KMS-11 (cell line): Measurements from ENCODE around the gene SLC5A9.
"Not testable (repeated sequence)": the region's sequence is repeated elsewhere in the genome, so short reads cannot be mapped to it uniquely, and the experiment has no call there.

Source experiments
- H2AFZ ChIP-seq: fragments of 200-600 bp; sonication (generic); 2 replicates; pipeline ENCODE4 v1.6.1; 2016; ENCODE audit warnings: antibody characterized with exemption, mixed run types, low read depth
- H3K27ac ChIP-seq: fragments of 200-600 bp; sonication (generic); 2 replicates; pipeline ENCODE4 v1.6.1; 2016; ENCODE audit warnings: mild to moderate bottlenecking, mixed run types
- H3K27me3 ChIP-seq: fragments of 200-600 bp; sonication (generic); 2 replicates; pipeline ENCODE4 v1.6.1; 2017; ENCODE audit warnings: mild to moderate bottlenecking, low read depth, mixed run types, moderate library complexity; ENCODE audit not compliant: insufficient read depth
- H3K36me3 ChIP-seq: fragments of 200-600 bp; sonication (generic); 2 replicates; pipeline ENCODE4 v1.6.1; 2017; ENCODE audit warnings: mild to moderate bottlenecking, mixed run types; ENCODE audit not compliant: insufficient read depth
- H3K4me1 ChIP-seq: fragments of 200-600 bp; sonication (generic); 2 replicates; pipeline ENCODE4 v1.6.1; 2016; ENCODE audit warnings: mild to moderate bottlenecking, low read depth, mixed run types; ENCODE audit not compliant: poor library complexity, severe bottlenecking
- H3K4me2 ChIP-seq: fragments of 200-600 bp; sonication (generic); 2 replicates; pipeline ENCODE4 v1.7.0; 2016; ENCODE audit warnings: mild to moderate bottlenecking, mixed run types
- H3K4me3 ChIP-seq: fragments of 200-600 bp; sonication (generic); IDR thresholded peaks from 2 replicates; pipeline ENCODE4 v1.6.1; 2017; ENCODE audit warnings: low read depth, low read length, mixed read lengths; ENCODE audit not compliant: insufficient read depth
- H3K79me2 ChIP-seq: fragments of 200-600 bp; sonication (generic); 2 replicates; pipeline ENCODE4 v1.6.1; 2016; ENCODE audit warnings: low read depth, mixed run types; ENCODE audit not compliant: insufficient read depth
- H3K9ac ChIP-seq: fragments of 200-600 bp; sonication (generic); 2 replicates; pipeline ENCODE4 v1.6.1; 2016; ENCODE audit warnings: mild to moderate bottlenecking, mixed run types
- H4K20me1 ChIP-seq: fragments of 200-600 bp; sonication (generic); 2 replicates; pipeline ENCODE4 v1.6.1; 2016; ENCODE audit warnings: mild to moderate bottlenecking, mixed run types; ENCODE audit not compliant: insufficient read depth
- CTCF ChIP-seq: fragments of 200-600 bp; sonication (generic); conservative IDR thresholded peaks from 2 replicates; pipeline ENCODE4 v1.6.1; 2017; ENCODE audit warnings: low read depth, mild to moderate bottlenecking, antibody characterized with exemption, low read length, moderate library complexity, mixed read lengths

Gene SLC5A9

GRCh38 chr1:48291421-48291820 is 68.9 kb downstream of the SLC5A9 start:
- Histone ChIP-seq H3K4me3 (no peak overlapping the region), H3K36me3 (no peaks in the 10 kb centered on the region), H3K9ac (no peak overlapping the region), H3K4me2 (no peak overlapping the region), H2AFZ (no peak overlapping the region), H3K27ac (no peak overlapping the region), H3K4me1 (no peaks in the 10 kb centered on the region), H3K79me2 (no peaks in the 10 kb centered on the region), H3K27me3 (no peaks in the 10 kb centered on the region), H4K20me1 (no peaks in the 10 kb centered on the region)
- TF ChIP-seq CTCF: no peak

DNA sequence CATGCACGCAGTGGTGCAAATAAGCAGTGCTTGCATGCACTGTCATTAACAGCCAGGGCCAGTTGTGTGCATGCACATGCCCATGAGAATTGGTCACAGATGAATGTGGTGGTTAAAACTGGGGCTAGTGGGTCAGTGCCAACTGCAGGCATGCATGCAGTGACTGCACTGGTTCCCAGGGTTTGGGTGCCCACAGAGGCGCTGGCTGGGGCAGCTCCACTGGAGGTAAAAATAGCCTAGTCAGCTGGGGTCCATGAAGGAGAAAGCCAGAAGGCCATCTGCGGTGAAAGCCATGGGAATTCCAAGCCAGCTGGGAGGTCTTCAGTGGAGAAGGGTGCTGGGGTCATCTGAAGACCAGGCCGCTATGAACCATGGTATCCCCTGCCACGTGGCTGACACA is 70.2 kb downstream of the SLC5A9 start:
- no peaks in the 10 kb centered on the region for H3K4me1 ChIP-seq
- no peaks in the 10 kb centered on the region for H3K27me3 ChIP-seq
- H4K20me1 ChIP-seq: no peaks in the 10 kb centered on the region
- no peak overlapping the region for H3K27ac ChIP-seq
- no peak overlapping the region for H3K4me2 ChIP-seq
- no peaks in the 10 kb centered on the region for H3K36me3 ChIP-seq
- no peak for TF ChIP-seq CTCF
- H3K79me2 ChIP-seq: no peaks in the 10 kb centered on the region
- no peak overlapping the region for H3K9ac ChIP-seq
- no peak overlapping the region for H3K4me3 ChIP-seq
- H2AFZ ChIP-seq: no peak overlapping the region

GRCh38 chr1:48294094-48294493 is 71.6 kb downstream of the SLC5A9 start:
- H3K27ac ChIP-seq: not testable (repeated sequence)

GRCh38 chr1:48294656-48295055 is 72.1 kb downstream of the SLC5A9 start:
- no peak overlapping the region for H3K4me3 ChIP-seq
- no peaks in the 10 kb centered on the region for H3K27me3 ChIP-seq
- no peak overlapping the region for H2AFZ ChIP-seq
- H4K20me1 ChIP-seq: no peaks in the 10 kb centered on the region
- H3K4me2 ChIP-seq: no peak overlapping the region
- no peaks in the 10 kb centered on the region for H3K36me3 ChIP-seq
- TF ChIP-seq CTCF: no peak
- H3K9ac ChIP-seq: no peak overlapping the region
- no peaks in the 10 kb centered on the region for H3K4me1 ChIP-seq
- no peak overlapping the region for H3K27ac ChIP-seq
- H3K79me2 ChIP-seq: no peaks in the 10 kb centered on the region

More at GRCh38 chr1:48294094-48294493, 71.6 kb downstream of the SLC5A9 start:
- not testable (repeated sequence) for H3K27me3 ChIP-seq, H3K79me2 ChIP-seq, H3K9ac ChIP-seq, H3K4me2 ChIP-seq, H3K4me1 ChIP-seq, H4K20me1 ChIP-seq, H2AFZ ChIP-seq, H3K4me3 ChIP-seq, H3K36me3 ChIP-seq
